Tracheal epithelial cell (primary cell): ENCODE measurements around the gene SYNGR2. TPM values are rescaled to one million over a fixed set of nuclear protein-coding genes. Genes with fewer than 3 reads are reported as not detected.

Experiments used
- total RNA-seq: library from RNA; depleted of rRNA; stranded (reverse); fragments of >200 nt; gene quantifications from 2 replicates; pipeline ENCODE4 v1.2.1, GENCODE V29; 2014

SYNGR2 gene
- 36.4 and 92.8 TPM in 2 replicates for total RNA-seq

GRCh38 chr17:78168242-78168902 lies at the start of gene SYNGR2:
TSS of gene SYNGR2 (plus strand) at chr17:78168581. CDS start at chr17:78168617, 36 bp downstream.

GRCh38 chr17:78128551-78129350 lies 39.6 kb upstream of the SYNGR2 start, which contains the start of gene TMC6:
TSS of gene TMC6 (minus strand) at chr17:78128755. CDS start at chr17:78126832, 1,923 bp downstream.

GRCh38 chr17:78130437-78131101 lies 37.8 kb upstream of the SYNGR2 start, which contains the start of gene TMC8:
TSS of gene TMC8 (plus strand) at chr17:78130771. CDS start at chr17:78131589, 818 bp downstream.

GRCh38 chr17:78186692-78187595 lies 18.6 kb downstream of the SYNGR2 start, which contains the start of the genes AFMID and TK1:
TSS of gene AFMID (plus strand) at chr17:78187362. CDS start at chr17:78187371, 9 bp downstream.
TSS of gene TK1 (minus strand) at chr17:78187052. CDS start at chr17:78186994, 58 bp downstream.

GRCh38 chr17:78214016-78214705 lies 45.8 kb downstream of the SYNGR2 start, which contains the start of gene BIRC5:
TSS of gene BIRC5 (plus strand) at chr17:78214253. CDS start at chr17:78214317, 64 bp downstream.

Other genes with a start within 250 kb of the SYNGR2 start
- gene TNRC6C, start 209.9 kb upstream of the SYNGR2 start, total RNA-seq = 0.24 and 0.64 TPM in 2 replicates
- gene TMC6, start 39.8 kb upstream of the SYNGR2 start, total RNA-seq = 69.5 and 106 TPM in 2 replicates
- 0.21 and 0.48 TPM in 2 replicates for gene TMC8, start 37.8 kb upstream of the SYNGR2 start, total RNA-seq
- 0.72 and 3.4 TPM in 2 replicates for gene C17orf99, start 22.2 kb upstream of the SYNGR2 start, total RNA-seq
- gene TK1, start 18.5 kb downstream of the SYNGR2 start, total RNA-seq = 0.43 and 25.8 TPM in 2 replicates
- gene AFMID, start 18.8 kb downstream of the SYNGR2 start, total RNA-seq = 27.0 and 32.8 TPM in 2 replicates
- gene BIRC5, start 45.7 kb downstream of the SYNGR2 start, total RNA-seq = 1.3 and 4.8 TPM in 2 replicates
- gene TMEM235, start 63.0 kb downstream of the SYNGR2 start, total RNA-seq = not detected in 2 replicates
- gene SOCS3, start 191.5 kb downstream of the SYNGR2 start, total RNA-seq = 10.4 and 28.0 TPM in 2 replicates
- gene PGS1, start 210.1 kb downstream of the SYNGR2 start, total RNA-seq = 17.1 and 26.4 TPM in 2 replicates